HL-60 (cell line): ENCODE data around the gene PTH2.

Experiments
- REST ChIP-seq: IDR thresholded peaks from 2 replicates; pipeline ENCODE4 v1.6.1; 2012; ENCODE audit warnings: low read depth; ENCODE audit not compliant: insufficient replicate concordance
- TF ChIP-seq, protein P1 (sequence below): IDR thresholded peaks from one replicate; pipeline ENCODE4 v1.5.1; 2011; ENCODE audit warnings: low read length, control low read depth, inconsistent platforms; ENCODE audit not compliant: insufficient read depth

DNA sequence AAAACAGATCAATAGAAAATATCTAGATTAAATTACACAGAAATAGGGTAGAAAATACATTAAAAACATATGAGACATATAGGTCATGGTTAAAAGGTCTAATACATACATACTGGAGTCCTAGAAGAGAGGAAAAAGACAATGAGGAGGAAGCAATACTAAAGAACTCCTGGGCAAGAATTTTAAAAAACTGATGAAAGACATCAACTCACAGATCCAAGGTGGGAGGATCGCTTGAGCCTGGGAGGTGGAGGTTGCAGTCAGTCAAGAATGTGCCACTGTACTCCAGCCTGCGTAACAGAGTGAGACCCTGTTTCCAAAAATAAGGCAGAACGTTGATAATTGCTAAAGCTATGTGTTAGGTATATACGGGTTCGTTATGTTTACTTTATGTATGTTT is 40.6 kb downstream of the PTH2 start:
- TF ChIP-seq, protein P1, sequence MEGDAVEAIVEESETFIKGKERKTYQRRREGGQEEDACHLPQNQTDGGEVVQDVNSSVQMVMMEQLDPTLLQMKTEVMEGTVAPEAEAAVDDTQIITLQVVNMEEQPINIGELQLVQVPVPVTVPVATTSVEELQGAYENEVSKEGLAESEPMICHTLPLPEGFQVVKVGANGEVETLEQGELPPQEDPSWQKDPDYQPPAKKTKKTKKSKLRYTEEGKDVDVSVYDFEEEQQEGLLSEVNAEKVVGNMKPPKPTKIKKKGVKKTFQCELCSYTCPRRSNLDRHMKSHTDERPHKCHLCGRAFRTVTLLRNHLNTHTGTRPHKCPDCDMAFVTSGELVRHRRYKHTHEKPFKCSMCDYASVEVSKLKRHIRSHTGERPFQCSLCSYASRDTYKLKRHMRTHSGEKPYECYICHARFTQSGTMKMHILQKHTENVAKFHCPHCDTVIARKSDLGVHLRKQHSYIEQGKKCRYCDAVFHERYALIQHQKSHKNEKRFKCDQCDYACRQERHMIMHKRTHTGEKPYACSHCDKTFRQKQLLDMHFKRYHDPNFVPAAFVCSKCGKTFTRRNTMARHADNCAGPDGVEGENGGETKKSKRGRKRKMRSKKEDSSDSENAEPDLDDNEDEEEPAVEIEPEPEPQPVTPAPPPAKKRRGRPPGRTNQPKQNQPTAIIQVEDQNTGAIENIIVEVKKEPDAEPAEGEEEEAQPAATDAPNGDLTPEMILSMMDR: no peak
- no peak for TF ChIP-seq REST
